GM18858 (cell line): Measurements from ENCODE around the gene SPINK4.

Experiments used
- ATAC-seq: cut with Tn5 transposase; IDR thresholded peaks from one replicate; pipeline ENCODE4 v1.9.1; 2021; ENCODE audit not compliant: unreplicated experiment

The SPINK4 gene, protein sequence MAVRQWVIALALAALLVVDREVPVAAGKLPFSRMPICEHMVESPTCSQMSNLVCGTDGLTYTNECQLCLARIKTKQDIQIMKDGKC

DNA sequence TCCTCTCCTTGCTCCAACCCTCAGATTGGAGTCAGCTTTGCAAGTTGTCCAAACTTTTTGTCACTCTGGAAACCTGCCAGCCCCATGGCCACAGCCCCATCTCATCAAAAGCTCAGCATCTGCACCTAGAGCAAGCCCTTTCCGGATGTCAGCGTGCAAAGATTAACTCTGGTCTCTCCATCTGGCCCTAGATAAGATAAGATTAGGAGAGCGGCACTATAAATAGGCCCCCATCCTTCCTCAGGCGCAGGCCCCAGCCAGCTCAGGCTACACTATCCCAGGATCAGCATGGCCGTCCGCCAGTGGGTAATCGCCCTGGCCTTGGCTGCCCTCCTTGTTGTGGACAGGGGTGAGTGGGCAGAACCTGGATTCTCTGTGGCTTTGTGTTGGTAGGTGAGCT, at the start of gene SPINK4:
Gene SPINK4 (plus strand): TSS at position 247 of the 400 bp plus-strand sequence. CDS start 42 bp downstream, at position 289.
- no peak for ATAC-seq

- no peak for ATAC-seq
These were observed 47.3 kb upstream of the SPINK4 start for GRCh38 chr9:33192493-33193255.

GRCh38 chr9:33193818-33194217, 46.1 kb upstream of the SPINK4 start:
- ATAC-seq: no peak

- ATAC-seq: no peak
These were observed 43.2 kb upstream of the SPINK4 start for GRCh38 chr9:33196736-33197135.

- ATAC-seq: no peak
These were observed 42.5 kb upstream of the SPINK4 start for GRCh38 chr9:33197279-33198152.

DNA sequence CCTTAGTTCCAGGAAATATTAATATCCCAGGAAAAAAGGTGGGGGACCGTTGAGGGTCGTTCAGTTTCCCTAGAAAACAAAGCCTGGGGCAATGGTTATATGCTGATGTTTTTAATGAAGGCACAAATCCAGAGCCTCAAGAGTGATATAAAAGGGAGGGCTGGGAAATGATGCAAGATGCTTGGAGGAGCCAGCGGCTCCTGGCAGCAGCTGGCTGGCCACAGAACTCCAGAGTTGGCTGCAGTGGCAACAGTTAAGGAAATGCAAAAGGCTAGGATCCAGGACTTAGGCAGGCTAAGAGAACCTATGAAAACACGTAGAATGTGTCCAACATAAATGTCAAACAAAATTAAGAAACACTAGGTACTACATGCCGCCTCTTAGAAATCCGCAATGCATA, 41.8 kb upstream of the SPINK4 start:
- no peak for ATAC-seq

- ATAC-seq: peak; percentile 37
These were observed 37.9 kb upstream of the SPINK4 start for GRCh38 chr9:33202018-33202417.

GRCh38 chr9:33202552-33203201, 37.3 kb upstream of the SPINK4 start:
- peak; percentile 99 for ATAC-seq

DNA sequence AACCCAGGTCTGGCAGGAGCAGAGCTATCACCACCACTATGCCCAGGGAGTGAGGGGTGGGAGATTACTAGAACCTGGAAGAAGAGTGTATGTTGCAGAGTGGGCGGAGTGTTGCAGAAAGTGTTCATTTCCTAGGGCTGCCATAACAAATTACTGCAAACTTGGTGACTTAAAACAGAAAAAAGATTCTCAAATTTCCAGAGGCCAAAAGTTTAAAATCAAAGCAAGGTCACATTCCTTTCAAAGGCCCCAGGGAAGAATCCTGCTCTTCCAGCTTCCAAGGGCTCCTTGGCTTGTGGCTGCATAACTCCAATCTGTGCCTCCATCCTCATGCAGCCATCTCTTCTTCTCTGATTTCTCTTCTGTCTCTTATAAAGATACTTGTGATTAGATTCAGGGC, 30.6 kb upstream of the SPINK4 start:
- no peak for ATAC-seq

- ATAC-seq: no peak
These were observed 29.8 kb upstream of the SPINK4 start for GRCh38 chr9:33210006-33210715.

DNA sequence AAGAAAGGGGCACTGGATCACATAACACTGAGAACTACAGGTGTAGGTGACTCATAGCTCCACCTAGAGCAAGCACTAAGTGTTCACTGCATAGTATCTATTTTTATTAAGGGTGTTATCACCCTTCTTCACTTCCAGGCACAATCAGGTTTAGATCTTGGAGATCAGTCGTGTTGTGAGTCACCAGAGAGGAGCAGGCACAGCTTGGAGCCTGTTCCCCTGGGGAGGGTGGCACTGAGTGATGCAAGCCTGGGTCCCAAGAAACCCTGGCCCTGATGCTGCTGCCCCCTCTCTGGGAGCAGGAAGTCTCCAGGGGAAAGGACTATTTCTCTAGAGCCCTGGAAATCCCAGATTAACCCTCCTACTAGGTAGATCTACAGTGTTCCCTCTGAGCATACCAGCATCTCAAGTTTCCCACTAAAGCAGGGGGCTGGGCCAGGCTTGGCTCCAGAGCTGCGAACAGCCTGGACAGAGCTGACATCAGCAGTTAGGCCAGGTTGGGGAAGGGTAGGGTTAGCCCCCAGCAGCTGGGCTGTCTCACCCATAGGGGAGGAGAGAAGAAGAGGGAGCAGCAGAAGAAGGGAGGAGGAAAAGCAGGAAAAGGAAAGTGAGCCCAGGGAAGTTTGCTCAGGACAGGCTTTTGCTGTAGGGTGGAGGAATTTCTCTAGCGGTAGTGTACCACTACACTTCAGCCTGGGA, 28.1 kb upstream of the SPINK4 start:
- ATAC-seq: no peak

DNA sequence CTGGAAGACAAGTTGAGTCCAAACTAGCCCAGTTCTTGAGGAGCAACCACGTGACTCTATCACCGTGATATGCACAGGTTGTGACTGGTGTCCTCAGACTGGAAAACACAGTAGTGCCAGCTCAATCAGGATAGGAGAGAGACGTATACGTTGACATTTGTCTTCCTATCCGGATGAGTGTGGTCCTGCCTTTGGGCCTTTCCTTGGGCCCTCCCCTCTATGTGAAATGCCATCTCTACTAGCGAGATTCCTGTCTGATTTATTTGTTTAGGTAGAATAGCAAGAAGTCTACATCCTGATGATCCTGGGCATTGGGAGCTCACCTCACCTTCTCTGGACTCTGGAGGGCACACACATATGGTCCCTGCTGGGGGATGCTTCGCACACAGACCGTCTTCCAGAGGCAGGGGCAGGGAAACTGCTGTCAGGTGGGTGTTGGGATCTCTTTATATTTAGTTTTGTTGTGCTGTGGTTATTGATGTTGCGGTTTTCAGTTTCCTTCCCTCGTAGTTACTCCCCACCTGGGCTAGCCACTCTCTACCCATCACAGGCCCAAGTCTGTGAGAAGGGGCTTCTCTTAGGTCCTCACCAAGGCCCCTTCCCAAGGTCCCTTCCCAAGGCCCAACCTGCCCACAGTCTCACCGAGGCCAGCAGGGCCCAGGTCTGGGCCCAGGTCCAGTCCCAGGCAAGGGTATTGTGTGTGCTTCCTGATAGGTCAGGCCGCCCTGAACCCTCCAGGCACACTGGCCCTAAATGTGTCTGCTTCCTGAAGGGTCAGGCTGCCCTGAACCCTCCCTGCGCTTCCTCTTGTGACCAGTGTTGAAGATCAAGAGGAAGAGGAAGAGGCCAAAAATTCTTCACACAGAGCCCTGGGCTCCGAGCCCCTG, 19.0 kb upstream of the SPINK4 start:
- no peak for ATAC-seq

- ATAC-seq: no peak
These were observed 18.4 kb upstream of the SPINK4 start for GRCh38 chr9:33221568-33221884.

GRCh38 chr9:33222031-33222430, 17.9 kb upstream of the SPINK4 start:
- no peak for ATAC-seq

GRCh38 chr9:33223696-33224095, 16.3 kb upstream of the SPINK4 start:
- no peak for ATAC-seq

- ATAC-seq: no peak
These were observed 14.4 kb upstream of the SPINK4 start for GRCh38 chr9:33225319-33226147.

GRCh38 chr9:33227008-33227398, 13.0 kb upstream of the SPINK4 start:
- ATAC-seq: peak; percentile 55

DNA sequence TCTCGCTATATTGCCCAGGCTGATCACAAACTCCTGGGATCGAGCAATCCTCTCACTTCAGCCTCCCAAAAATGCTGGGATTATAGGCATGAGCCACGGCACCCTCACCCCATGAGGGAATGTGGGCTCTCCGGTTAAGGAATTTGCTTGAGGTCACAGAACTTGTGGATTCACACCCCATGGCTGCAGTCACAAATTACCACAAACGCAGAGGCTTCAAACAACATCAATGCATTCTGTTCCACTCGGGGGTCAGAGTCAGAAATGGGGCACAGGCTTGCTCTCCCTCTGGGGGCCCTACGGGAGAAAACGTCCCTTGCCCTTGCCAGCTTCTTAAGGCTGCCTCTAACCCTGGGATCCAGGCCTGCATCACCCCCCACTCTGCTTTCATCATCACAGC, 12.2 kb upstream of the SPINK4 start:
- no peak for ATAC-seq

DNA sequence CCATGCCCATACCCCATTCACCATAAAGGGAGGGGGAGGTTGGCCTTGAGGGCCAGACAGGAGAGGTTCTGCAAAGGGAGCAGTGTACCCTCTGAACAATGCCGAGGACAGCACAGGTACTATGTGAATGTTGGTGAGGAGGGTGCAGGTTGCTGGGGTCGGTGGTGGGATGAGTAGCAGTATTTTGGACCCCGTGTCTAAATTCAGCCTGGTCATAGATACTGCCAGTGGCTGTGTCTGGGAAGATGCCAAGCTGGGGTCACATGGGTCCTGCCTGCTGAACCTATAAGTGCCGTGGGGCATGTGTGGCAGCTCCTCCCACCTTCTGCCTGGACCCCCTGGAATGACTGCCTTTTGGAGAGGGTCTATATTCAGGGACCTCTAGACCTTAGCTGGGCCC, 11.4 kb upstream of the SPINK4 start:
- no peak for ATAC-seq
